Right lobe of liver (tissue), 6 donors: Measurements from ENCODE around the gene MBOAT2. TPM values are rescaled to one million over a fixed set of nuclear protein-coding genes. Genes with fewer than 3 reads are reported as not detected.

Source experiments
- ATAC-seq, 4 donors: fragments of 200-7000 bp; cut with Tn5 transposase; one replicate each; pipeline ENCODE4 v1.9.1; 2020; ENCODE audit warnings: mild to moderate bottlenecking in 4 of 4, moderate library complexity in 4 of 4
- DNase-seq, 3 donors: peaks; one replicate each; pipeline ENCODE4 v3.0.0-alpha.2; 2020
- H3K27ac ChIP-seq, 3 donors: fragments of 200-600 bp; one replicate each; pipeline ENCODE4 v1.8.0; 2022
- H3K27me3 ChIP-seq, 2 donors: fragments of 200-600 bp; one replicate each; pipeline ENCODE4 v1.8.0; 2022
- H3K36me3 ChIP-seq, 4 donors: fragments of 200-600 bp; sonication (generic) in 1 of 4; one replicate each; pipeline versions ENCODE4 v1.5.1 to v1.8.0; 2017 to 2022; ENCODE audit warnings: control low read depth in 1 of 4
- H3K4me1 ChIP-seq, 4 donors: fragments of 200-600 bp; sonication (generic) in 1 of 4; one replicate each; pipeline versions ENCODE4 v1.5.1 to v1.8.0; 2017 to 2022; ENCODE audit warnings: control low read depth in 1 of 4
- H3K4me3 ChIP-seq, 3 donors: fragments of 200-600 bp; one replicate each; pipeline ENCODE4 v1.8.0; 2022
- H3K9me3 ChIP-seq, 4 donors: fragments of 200-600 bp; sonication (generic) in 1 of 4; one replicate each; pipeline versions ENCODE4 v1.5.1 to v1.8.0; 2017 to 2022; ENCODE audit warnings: control low read depth in 1 of 4
- POLR2A ChIP-seq: fragments of 450-650 bp; IDR thresholded peaks from one replicate; pipeline ENCODE4 v1.6.1; 2017; ENCODE audit warnings: antibody characterized with exemption, mild to moderate bottlenecking
- WGBS: methylation state at CpG from one replicate; pipeline ENCODE4 v1.1.6; 2018; ENCODE audit warnings: low coverage, low lambda C conversion rate; ENCODE audit not compliant: insufficient coverage; ENCODE audit errors: missing lambda C conversion rate; 5-methylcytosine and 5-hydroxymethylcytosine counted together
- intact Hi-C, 2 donors: fragments of 100-400 bp; cut with DNase I; formaldehyde crosslinking; loops; one replicate each; pipeline versions ENCODE4 v1.11.2 to v1.14.1; 2022
- total RNA-seq, 6 experiments: library from RNA; depleted of rRNA in 2 of 6; stranded (reverse); fragments of >200 nt in 2 of 6; fragmentation: NEBNext Ultra II Directional in 3 of 6; extraction: Animal tissue kit (Norgen Biotek cat#: 25700) in 3 of 6; gene quantifications; one replicate each; pipeline versions ENCODE4 v1.1.0 to v1.2.4, GENCODE V29; 2016 to 2023
- TF ChIP-seq, protein P1 (sequence below), 4 donors: fragments of 200-600 bp in 3 of 4; fragments of 450-650 bp in 1 of 4; IDR thresholded peaks; one replicate each; pipeline versions ENCODE4 v1.5.1 to v1.8.0; 2016 to 2022; ENCODE audit warnings: antibody characterized with exemption in 4 of 4, mild to moderate bottlenecking in 2 of 4
- donor health status: DM: no; HTN: yes; CAD: no.
- donor health status: DM: no; HTN: no; CAD: no.
- donor health status: DM: no; HTN: no; CAD: no.
- donor health status: DM: no; HTN: yes; CAD: no.
- donor health status: DM: no; HTN: yes; CAD: no.

MBOAT2 gene
- total RNA-seq, 6 experiments from 2014 or later, result 0.50 to 1.9 (median 1.5) TPM

DNA sequence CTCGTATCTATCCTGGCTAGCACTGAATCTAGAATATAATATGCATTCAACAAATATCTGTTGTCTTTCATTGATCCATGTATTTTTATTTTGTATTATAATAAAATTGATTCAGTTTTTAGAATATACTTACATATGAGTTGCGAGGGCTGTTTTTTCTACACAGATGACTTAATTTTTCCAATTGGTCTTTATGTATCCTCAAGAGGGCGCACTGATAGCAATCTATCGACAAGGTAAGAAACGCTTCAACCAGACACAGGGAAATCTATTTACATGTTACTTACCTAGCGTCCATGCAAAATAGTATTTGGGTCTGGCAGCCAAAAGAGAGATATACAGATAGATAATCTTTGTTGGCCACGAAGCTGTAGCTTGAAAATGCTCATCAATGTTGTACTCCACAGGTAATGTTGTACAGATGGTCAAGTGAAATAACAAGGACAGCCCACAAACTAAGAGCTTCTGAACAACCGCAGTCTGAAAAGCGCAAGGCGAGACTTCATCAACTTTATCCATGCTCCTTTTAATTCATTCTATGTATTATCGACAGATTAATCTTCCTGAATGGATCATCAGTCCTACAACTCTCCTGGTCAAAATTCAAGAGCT lies 130.6 kb downstream of the MBOAT2 start:
- Histone ChIP-seq H3K4me1 (no peaks in the 10 kb centered on the region), H3K36me3 (no peaks in the 10 kb centered on the region), H3K9me3 (no peaks in the 10 kb centered on the region), H3K27me3 (no peaks in the 10 kb centered on the region), H3K27ac (no peak overlapping the region), H3K4me3 (no peak overlapping the region)
- intact Hi-C loops, result no loop called here
- 41% methylated on average over 11 of the region's 11 CpGs for WGBS
- no peak for DNase-seq
- TF ChIP-seq POLR2A, result no peak
- TF ChIP-seq, protein P1, sequence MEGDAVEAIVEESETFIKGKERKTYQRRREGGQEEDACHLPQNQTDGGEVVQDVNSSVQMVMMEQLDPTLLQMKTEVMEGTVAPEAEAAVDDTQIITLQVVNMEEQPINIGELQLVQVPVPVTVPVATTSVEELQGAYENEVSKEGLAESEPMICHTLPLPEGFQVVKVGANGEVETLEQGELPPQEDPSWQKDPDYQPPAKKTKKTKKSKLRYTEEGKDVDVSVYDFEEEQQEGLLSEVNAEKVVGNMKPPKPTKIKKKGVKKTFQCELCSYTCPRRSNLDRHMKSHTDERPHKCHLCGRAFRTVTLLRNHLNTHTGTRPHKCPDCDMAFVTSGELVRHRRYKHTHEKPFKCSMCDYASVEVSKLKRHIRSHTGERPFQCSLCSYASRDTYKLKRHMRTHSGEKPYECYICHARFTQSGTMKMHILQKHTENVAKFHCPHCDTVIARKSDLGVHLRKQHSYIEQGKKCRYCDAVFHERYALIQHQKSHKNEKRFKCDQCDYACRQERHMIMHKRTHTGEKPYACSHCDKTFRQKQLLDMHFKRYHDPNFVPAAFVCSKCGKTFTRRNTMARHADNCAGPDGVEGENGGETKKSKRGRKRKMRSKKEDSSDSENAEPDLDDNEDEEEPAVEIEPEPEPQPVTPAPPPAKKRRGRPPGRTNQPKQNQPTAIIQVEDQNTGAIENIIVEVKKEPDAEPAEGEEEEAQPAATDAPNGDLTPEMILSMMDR (IDR thresholded peaks at IDR 0.05), result peak; percentile 28 to 58 (median 56)
- ATAC-seq, result peak; percentile 46 to 65 (median 58)

DNA sequence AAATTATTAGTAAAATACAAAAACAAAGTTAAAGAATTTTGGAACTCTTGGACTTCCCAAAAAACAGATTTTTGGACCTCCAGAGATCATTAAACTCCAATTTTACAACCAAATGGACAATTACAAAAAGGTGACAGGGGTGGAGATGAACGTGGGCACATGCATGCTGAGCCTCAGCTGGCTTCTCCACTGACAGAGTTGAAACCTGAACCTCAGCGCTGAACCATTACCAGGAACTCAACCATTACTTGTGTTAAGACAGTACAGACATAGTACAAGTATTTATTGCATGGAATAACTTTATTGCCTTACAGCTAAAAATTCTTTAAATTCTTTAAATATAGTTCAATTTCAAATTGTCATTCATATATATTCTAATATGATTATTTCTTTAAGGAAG lies 133.0 kb downstream of the MBOAT2 start:
- H3K9me3 ChIP-seq, result no peaks in the 10 kb centered on the region
- 63% methylated on average over 2 of the region's 2 CpGs for WGBS
- no peak for DNase-seq

DNA sequence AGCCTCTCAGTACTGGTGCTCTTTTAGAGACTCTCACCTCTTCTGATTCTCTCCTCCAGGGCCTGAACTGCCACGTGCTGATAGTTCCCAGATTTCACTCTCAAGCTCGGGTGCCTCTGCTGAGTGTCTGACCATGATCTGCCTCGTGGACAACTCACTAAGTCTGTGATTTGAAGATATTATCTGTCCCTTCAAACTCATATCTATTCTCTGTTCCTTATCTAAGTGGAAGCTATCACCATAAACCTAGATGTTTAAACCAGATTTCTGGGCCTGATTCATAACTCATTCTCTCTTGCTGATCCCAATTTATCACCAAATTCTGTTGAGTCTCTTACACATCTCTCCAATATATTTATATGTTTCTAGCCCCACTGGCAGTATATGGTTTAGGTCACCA lies 136.1 kb downstream of the MBOAT2 start:
- DNase-seq (no peak), ATAC-seq (no peak)
- no peaks in the 10 kb centered on the region for H3K36me3 ChIP-seq
- H3K9me3 ChIP-seq, result no peaks in the 10 kb centered on the region
- WGBS, result 60% methylated on average over 3 of the region's 3 CpGs
- no peak overlapping the region for H3K27ac ChIP-seq
- TF ChIP-seq, protein P1 (IDR thresholded peaks at IDR 0.05), result no peak
- no peak for TF ChIP-seq POLR2A
- H3K4me3 ChIP-seq, result no peak overlapping the region
- no peaks in the 10 kb centered on the region for H3K27me3 ChIP-seq
- H3K4me1 ChIP-seq, result no peaks in the 10 kb centered on the region
- intact Hi-C loops, result no loop called here

More for the DNA sequence above, 133.0 kb downstream of the MBOAT2 start:
- intact Hi-C loops, result no loop called here
- Histone ChIP-seq H3K27ac (no peak overlapping the region), H3K36me3 (no peaks in the 10 kb centered on the region), H3K4me1 (no peaks in the 10 kb centered on the region), H3K27me3 (no peaks in the 10 kb centered on the region), H3K4me3 (no peak overlapping the region)
- ATAC-seq, result no peak
- no peak for TF ChIP-seq POLR2A
- TF ChIP-seq, protein P1 (IDR thresholded peaks at IDR 0.05), result no peak

DNA sequence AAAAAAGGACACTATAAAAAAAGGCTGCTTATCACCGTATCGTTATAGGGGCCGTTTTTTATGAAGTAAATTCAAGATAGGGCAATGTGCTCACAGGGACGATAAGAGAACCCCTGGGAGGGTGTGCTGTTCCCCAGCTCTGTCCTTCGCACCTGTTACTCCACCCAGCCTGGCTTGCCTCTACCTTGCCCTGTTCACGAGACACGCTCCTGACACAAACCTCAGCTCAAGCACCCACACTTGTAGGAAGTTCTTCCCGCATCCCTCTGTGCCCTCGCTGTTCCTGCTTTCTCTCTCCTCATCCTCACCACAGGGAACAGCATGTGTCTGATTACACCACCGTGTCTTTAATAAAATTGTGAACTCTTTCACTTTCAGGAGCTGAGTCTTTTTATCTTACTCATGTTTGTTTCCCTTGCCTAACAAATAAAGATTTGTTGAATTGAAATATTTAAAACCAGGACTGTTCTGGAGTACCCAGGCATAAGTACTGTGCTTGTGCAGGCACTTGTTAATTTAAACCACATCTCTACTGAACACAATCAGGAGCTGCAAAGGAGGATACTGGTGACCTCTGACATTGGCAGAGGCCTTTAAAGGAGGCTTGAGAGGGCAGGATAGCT lies 140.0 kb downstream of the MBOAT2 start:
- TF ChIP-seq, protein P1 (IDR thresholded peaks at IDR 0.05), result no peak
- TF ChIP-seq POLR2A, result no peak
- no peak overlapping the region for H3K27ac ChIP-seq
- ATAC-seq (no peak), DNase-seq (no peak)
- H3K4me1 ChIP-seq, result no peaks in the 10 kb centered on the region
- no peak overlapping the region for H3K4me3 ChIP-seq
- H3K27me3 ChIP-seq, result no peaks in the 10 kb centered on the region
- no peaks in the 10 kb centered on the region for H3K36me3 ChIP-seq
- WGBS, result 63% methylated on average over 8 of the region's 10 CpGs
- no peaks in the 10 kb centered on the region for H3K9me3 ChIP-seq
- intact Hi-C loops, result no loop called here
